ENCODE measurements around the gene MYO16. TPM values are rescaled to one million over a fixed set of nuclear protein-coding genes. Genes with fewer than 3 reads are reported as not detected.

The MYO16 gene
- total and polyA plus RNA-seq, 12 donors: 0.29 to 5.9 (median 1.4) TPM

- Histone ChIP-seq H3K27ac (no peak overlapping the region), H3K36me3 (no peaks in the 10 kb centered on the region), H3K9me3 (peaks cover 0 to 20% (median 0%) of the 10 kb centered on the region in 11 donors), H3K4me3 (no peak overlapping the region), H3K27me3 (no peaks in the 10 kb centered on the region), H3K4me1 (no peaks in the 10 kb centered on the region)
- WGBS, 2 donors: 69 to 79% methylated on average over 5 of the region's 5 CpGs
- ATAC-seq (no peak), DNase-seq (no peak)
- intact Hi-C loops (cut with DNase I): no loop called here
- no peak for TF ChIP-seq CTCF (IDR thresholded peaks at IDR 0.05)
Measured at GRCh38 chr13:108741930-108742329, 112.5 kb downstream of the MYO16 start.

GRCh38 chr13:108742701-108743451 is 113.5 kb downstream of the MYO16 start:
- Histone ChIP-seq H3K4me1 (no peaks in the 10 kb centered on the region), H3K4me3 (no peak overlapping the region), H3K9me3 (peaks cover 0 to 21% (median 0%) of the 10 kb centered on the region in 11 donors), H3K27ac (no peak overlapping the region), H3K27me3 (no peaks in the 10 kb centered on the region), H3K36me3 (no peaks in the 10 kb centered on the region)
- ATAC-seq (no peak), DNase-seq (no peak)
- WGBS, 2 donors: 78 to 85% methylated on average over 2 of the region's 2 CpGs
- intact Hi-C loops (cut with DNase I): no loop called here
- TF ChIP-seq CTCF (IDR thresholded peaks at IDR 0.05): no peak

GRCh38 chr13:108743522-108743921 is 114.1 kb downstream of the MYO16 start:
- no peaks in the 10 kb centered on the region for H3K4me1 ChIP-seq
- H3K4me3 ChIP-seq: no peak overlapping the region
- ATAC-seq: no peak
- no peak overlapping the region for H3K27ac ChIP-seq
- no peak for TF ChIP-seq CTCF (IDR thresholded peaks at IDR 0.05)
- no peaks in the 10 kb centered on the region for H3K27me3 ChIP-seq
- H3K36me3 ChIP-seq: no peaks in the 10 kb centered on the region
- intact Hi-C loops (cut with DNase I): no loop called here
- peaks cover 0 to 21% (median 0%) of the 10 kb centered on the region in 11 donors for H3K9me3 ChIP-seq
- WGBS, 2 donors: 89 to 91% methylated on average over 4 of the region's 4 CpGs
- no peak for DNase-seq

GRCh38 chr13:108747843-108748242 is 118.4 kb downstream of the MYO16 start:
- ATAC-seq (no peak), DNase-seq (no peak)
- intact Hi-C loops (cut with DNase I): no loop called here
- Histone ChIP-seq H3K4me3 (no peak overlapping the region), H3K36me3 (no peaks in the 10 kb centered on the region), H3K27me3 (no peaks in the 10 kb centered on the region), H3K27ac (no peak overlapping the region), H3K4me1 (no peaks in the 10 kb centered on the region), H3K9me3 (peaks cover 0 to 10% (median 0%) of the 10 kb centered on the region in 11 donors)
- 55 to 84% methylated on average over 1 of the region's 1 CpG for WGBS, 2 donors
- TF ChIP-seq CTCF (IDR thresholded peaks at IDR 0.05): no peak
